Measurements from ENCODE around the gene RAB7A.

DNA sequence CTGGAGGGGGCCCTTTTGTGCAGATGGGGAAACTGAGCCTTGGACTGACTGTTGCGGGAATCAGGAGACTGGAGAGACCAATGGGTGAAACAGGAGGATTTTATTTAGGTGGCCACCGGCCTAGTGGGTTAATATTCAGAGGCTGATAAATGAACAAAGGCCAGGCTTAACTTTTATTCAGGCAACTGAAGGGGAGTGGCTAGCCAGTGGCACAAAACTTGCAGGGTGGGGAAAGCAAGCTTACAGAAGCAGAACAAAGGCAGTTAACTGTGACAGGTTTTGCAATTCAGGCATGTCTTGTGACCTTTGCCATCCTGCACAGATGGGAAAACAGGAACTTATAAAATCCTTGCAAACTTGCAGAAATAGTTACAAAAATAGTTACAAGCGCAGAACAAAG is 128.5 kb downstream of the RAB7A start:
- no peak for TF ChIP-seq POLR2A (IDR thresholded peaks at IDR 0.05)
- TF ChIP-seq POLR2AphosphoS5 (IDR thresholded peaks at IDR 0.05): no peak
- TF ChIP-seq, protein P1, sequence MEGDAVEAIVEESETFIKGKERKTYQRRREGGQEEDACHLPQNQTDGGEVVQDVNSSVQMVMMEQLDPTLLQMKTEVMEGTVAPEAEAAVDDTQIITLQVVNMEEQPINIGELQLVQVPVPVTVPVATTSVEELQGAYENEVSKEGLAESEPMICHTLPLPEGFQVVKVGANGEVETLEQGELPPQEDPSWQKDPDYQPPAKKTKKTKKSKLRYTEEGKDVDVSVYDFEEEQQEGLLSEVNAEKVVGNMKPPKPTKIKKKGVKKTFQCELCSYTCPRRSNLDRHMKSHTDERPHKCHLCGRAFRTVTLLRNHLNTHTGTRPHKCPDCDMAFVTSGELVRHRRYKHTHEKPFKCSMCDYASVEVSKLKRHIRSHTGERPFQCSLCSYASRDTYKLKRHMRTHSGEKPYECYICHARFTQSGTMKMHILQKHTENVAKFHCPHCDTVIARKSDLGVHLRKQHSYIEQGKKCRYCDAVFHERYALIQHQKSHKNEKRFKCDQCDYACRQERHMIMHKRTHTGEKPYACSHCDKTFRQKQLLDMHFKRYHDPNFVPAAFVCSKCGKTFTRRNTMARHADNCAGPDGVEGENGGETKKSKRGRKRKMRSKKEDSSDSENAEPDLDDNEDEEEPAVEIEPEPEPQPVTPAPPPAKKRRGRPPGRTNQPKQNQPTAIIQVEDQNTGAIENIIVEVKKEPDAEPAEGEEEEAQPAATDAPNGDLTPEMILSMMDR (IDR thresholded peaks at IDR 0.05): no peak
- no peak for TF ChIP-seq EP300 (IDR thresholded peaks at IDR 0.05)
